Ramos (cell line): ENCODE measurements around the gene PEF1.

Experiments used
- in situ Hi-C: fragments of 300-500 bp; cut with MboI; formaldehyde crosslinking; loops from one replicate; pipeline ENCODE4 v1.14.3; 2022; ENCODE audit warnings: low sequenced_read_pairs; ENCODE audit not compliant: unreplicated experiment

Gene PEF1

GRCh38 chr1:31618916-31619846 is 25.5 kb downstream of the PEF1 start:
- in situ Hi-C loops = no loop called here

GRCh38 chr1:31617916-31618746 is 26.5 kb downstream of the PEF1 start:
- in situ Hi-C loops = no loop called here

- in situ Hi-C loops = no loop called here
Observed at GRCh38 chr1:31617218-31617915, 27.3 kb downstream of the PEF1 start, which contains the start of gene HCRTR1. TSS of gene HCRTR1 (plus strand) at chr1:31617689. CDS start at chr1:31619193, 1,504 bp downstream.

GRCh38 chr1:31615939-31616338 is 28.7 kb downstream of the PEF1 start:
- in situ Hi-C loops = no loop called here

GRCh38 chr1:31615414-31615813 is 29.3 kb downstream of the PEF1 start:
- in situ Hi-C loops = no loop called here

GRCh38 chr1:31614414-31615005 is 30.2 kb downstream of the PEF1 start:
- in situ Hi-C loops = no loop called here

- in situ Hi-C loops = no loop called here
Observed at GRCh38 chr1:31609514-31610118, 35.1 kb downstream of the PEF1 start.

GRCh38 chr1:31607360-31607759 is 37.3 kb downstream of the PEF1 start:
- in situ Hi-C loops = no loop called here

GRCh38 chr1:31605908-31606427 is 38.7 kb downstream of the PEF1 start:
- in situ Hi-C loops = no loop called here

GRCh38 chr1:31602081-31602480 is 42.6 kb downstream of the PEF1 start:
- in situ Hi-C loops = no loop called here

GRCh38 chr1:31600641-31601040 is 44.0 kb downstream of the PEF1 start:
- in situ Hi-C loops = no loop called here

- in situ Hi-C loops = no loop called here
Observed at GRCh38 chr1:31598980-31599379, 45.7 kb downstream of the PEF1 start.

- in situ Hi-C loops = no loop called here
Observed at GRCh38 chr1:31596737-31597097, 48.0 kb downstream of the PEF1 start.

- in situ Hi-C loops = no loop called here
Observed at GRCh38 chr1:31595836-31596736, 48.6 kb downstream of the PEF1 start.

- in situ Hi-C loops = no loop called here
Observed at GRCh38 chr1:31593770-31594632, 50.7 kb downstream of the PEF1 start.

GRCh38 chr1:31593136-31593665 is 51.5 kb downstream of the PEF1 start:
- in situ Hi-C loops = no loop called here

GRCh38 chr1:31592132-31592531 is 52.5 kb downstream of the PEF1 start:
- in situ Hi-C loops = no loop called here
